ENCODE data around the gene DDI1.

The DDI1 gene

GRCh38 chr11:104073950-104074705 lies 37.7 kb downstream of the DDI1 start:
- TF ChIP-seq, protein P1, sequence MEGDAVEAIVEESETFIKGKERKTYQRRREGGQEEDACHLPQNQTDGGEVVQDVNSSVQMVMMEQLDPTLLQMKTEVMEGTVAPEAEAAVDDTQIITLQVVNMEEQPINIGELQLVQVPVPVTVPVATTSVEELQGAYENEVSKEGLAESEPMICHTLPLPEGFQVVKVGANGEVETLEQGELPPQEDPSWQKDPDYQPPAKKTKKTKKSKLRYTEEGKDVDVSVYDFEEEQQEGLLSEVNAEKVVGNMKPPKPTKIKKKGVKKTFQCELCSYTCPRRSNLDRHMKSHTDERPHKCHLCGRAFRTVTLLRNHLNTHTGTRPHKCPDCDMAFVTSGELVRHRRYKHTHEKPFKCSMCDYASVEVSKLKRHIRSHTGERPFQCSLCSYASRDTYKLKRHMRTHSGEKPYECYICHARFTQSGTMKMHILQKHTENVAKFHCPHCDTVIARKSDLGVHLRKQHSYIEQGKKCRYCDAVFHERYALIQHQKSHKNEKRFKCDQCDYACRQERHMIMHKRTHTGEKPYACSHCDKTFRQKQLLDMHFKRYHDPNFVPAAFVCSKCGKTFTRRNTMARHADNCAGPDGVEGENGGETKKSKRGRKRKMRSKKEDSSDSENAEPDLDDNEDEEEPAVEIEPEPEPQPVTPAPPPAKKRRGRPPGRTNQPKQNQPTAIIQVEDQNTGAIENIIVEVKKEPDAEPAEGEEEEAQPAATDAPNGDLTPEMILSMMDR (IDR thresholded peaks at IDR 0.05; ENCODE audit: low read depth, low read length, missing control alignments) = no peak
- no peak overlapping the region for H3K4me3 ChIP-seq (replicated peaks; ENCODE audit: low read depth, low read length)
- DNase-seq (ENCODE audit: extremely low read depth, low read depth) = no peak

DNA sequence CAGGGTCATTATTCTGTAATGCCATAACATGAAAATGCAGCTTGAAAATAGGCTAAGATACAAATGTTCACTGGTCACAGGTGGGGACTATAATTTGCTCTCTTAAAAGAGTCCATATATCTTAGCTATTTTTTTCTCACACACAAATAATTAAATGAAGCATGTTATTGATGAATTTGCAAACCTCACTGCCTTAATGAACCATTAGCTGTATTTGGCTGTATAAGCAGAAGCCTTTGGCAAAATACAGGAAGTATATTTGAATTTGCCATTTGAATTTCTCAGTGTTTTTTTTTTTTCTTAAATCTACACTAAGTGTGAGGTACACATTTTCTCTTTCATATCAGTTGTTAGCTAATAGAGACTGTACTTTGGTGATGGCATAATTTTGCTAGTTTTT lies 38.7 kb downstream of the DDI1 start:
- DNase-seq (ENCODE audit: extremely low read depth, low read depth) = no peak
- H3K4me3 ChIP-seq (replicated peaks; ENCODE audit: low read depth, low read length) = no peak overlapping the region
- TF ChIP-seq, protein P1 (IDR thresholded peaks at IDR 0.05; ENCODE audit: low read depth, low read length, missing control alignments) = no peak

DNA sequence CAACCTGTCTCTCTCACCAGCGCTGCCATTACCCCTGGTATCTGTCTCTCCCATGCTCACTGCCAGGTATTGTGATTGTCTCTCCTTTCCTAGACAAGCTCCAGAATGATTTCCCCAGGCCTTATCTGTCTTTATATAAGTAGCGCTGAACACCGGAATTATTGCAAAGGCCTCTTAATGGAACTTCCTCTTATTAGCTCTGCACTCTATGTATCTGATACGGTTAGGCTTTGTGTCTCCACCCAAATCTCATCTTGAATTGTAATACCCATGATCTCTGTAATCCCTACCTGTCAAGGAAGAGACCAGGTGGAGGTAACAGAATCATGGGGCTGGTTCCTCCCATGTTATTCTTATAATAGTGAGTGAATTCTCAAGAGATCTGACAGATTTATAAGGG lies 39.3 kb downstream of the DDI1 start:
- no peak for DNase-seq (ENCODE audit: extremely low read depth, low read depth)
- TF ChIP-seq, protein P1 (IDR thresholded peaks at IDR 0.05; ENCODE audit: low read depth, low read length, missing control alignments) = no peak
- H3K4me3 ChIP-seq (replicated peaks; ENCODE audit: low read depth, low read length) = no peak overlapping the region

GRCh38 chr11:104076455-104076854 lies 40.0 kb downstream of the DDI1 start:
- H3K4me3 ChIP-seq (replicated peaks; ENCODE audit: low read depth, low read length) = no peak overlapping the region
- TF ChIP-seq, protein P1 (IDR thresholded peaks at IDR 0.05; ENCODE audit: low read depth, low read length, missing control alignments) = no peak

DNA sequence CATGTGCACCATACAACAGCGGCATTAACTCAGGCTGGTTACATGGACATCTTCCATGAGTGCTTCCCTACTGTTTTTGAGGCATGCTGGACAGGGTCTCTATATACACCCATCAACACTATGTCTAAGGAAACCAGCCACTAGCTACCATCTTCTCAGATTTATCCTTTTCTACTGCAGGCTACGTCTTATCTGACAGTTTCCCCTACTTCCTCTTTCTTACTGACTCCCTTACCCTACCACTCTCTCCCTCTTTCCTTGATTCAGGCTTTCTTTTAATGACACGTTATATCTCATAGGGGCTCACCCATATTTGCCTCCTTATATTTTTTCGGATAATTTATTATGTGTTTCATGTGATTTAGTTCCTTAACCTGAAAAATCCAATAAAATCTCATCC lies 41.8 kb downstream of the DDI1 start:
- TF ChIP-seq, protein P1 (IDR thresholded peaks at IDR 0.05; ENCODE audit: low read depth, low read length, missing control alignments) = no peak
- H3K4me3 ChIP-seq (replicated peaks; ENCODE audit: low read depth, low read length) = no peak overlapping the region
- DNase-seq (ENCODE audit: extremely low read depth, low read depth) = no peak

More at GRCh38 chr11:104076455-104076854, 40.0 kb downstream of the DDI1 start:
- DNase-seq (ENCODE audit: extremely low read depth, low read depth) = no peak

DNA sequence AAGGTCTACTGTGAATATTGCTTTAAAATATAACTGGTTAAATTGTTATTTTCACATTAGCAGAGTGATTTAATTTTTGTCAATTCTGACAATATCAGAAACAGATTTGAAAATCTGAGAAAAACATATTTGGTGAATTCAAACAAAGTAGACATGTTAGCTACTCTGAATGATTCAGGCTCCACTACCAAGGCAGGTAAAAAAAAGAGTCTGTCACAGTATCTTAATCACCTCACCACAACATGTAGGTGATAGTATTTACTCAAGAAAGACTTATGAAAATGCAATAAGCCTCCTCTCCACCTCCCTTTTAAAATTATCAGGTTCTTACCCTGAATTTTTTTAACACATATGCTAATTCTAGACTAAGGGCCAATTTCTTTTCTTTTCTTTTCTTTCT lies 42.6 kb downstream of the DDI1 start:
- DNase-seq (ENCODE audit: extremely low read depth, low read depth) = no peak
- H3K4me3 ChIP-seq (replicated peaks; ENCODE audit: low read depth, low read length) = no peak overlapping the region
- TF ChIP-seq, protein P1 (IDR thresholded peaks at IDR 0.05; ENCODE audit: low read depth, low read length, missing control alignments) = no peak

- DNase-seq (ENCODE audit: extremely low read depth, low read depth) = no peak
- H3K4me3 ChIP-seq (replicated peaks; ENCODE audit: low read depth, low read length) = no peak overlapping the region
- TF ChIP-seq, protein P1 (IDR thresholded peaks at IDR 0.05; ENCODE audit: low read depth, low read length, missing control alignments) = no peak
These were observed 50.2 kb downstream of the DDI1 start for GRCh38 chr11:104086621-104087020.
